Stomach smooth muscle (tissue), 2 donors: ENCODE measurements around the gene ARHGAP18.

ENCODE experiments used
- H3K27ac ChIP-seq: one replicate; pipeline ENCODE4 v1.7.0; 2013; ENCODE audit warnings: mild to moderate bottlenecking, low read length, inconsistent platforms
- H3K27me3 ChIP-seq, 2 donors: one replicate each; pipeline ENCODE4 v1.7.0; 2013; ENCODE audit warnings: low read length in 2 of 2; ENCODE audit not compliant: insufficient read depth in 2 of 2, control insufficient read depth in 1 of 2
- H3K36me3 ChIP-seq, 2 donors: one replicate each; pipeline ENCODE4 v1.7.0; 2013; ENCODE audit warnings: low read length in 2 of 2; ENCODE audit not compliant: control insufficient read depth in 2 of 2, insufficient read depth in 2 of 2
- H3K4me1 ChIP-seq: one replicate; pipeline ENCODE4 v1.7.0; 2013; ENCODE audit warnings: low read length; ENCODE audit not compliant: control insufficient read depth, insufficient read depth
- H3K4me3 ChIP-seq, 2 donors: one replicate each; pipeline ENCODE4 v1.7.0; 2013; ENCODE audit warnings: low read length in 2 of 2
- H3K9ac ChIP-seq, 2 donors: one replicate each; pipeline ENCODE4 v1.7.0; 2013; ENCODE audit warnings: low read length in 2 of 2, mild to moderate bottlenecking in 1 of 2
- H3K9me3 ChIP-seq, 2 donors: one replicate each; pipeline ENCODE4 v1.7.0; 2013; ENCODE audit warnings: low read length in 2 of 2; ENCODE audit not compliant: control insufficient read depth in 2 of 2
- donor health status: healthy.
- donor health status: Pancreatic carcinoma.

Gene ARHGAP18

GRCh38 chr6:129679275-129679674 is 30.7 kb downstream of the ARHGAP18 start:
- Histone ChIP-seq H3K9ac (no peak overlapping the region), H3K4me3 (no peak overlapping the region), H3K27me3 (no peaks in the 10 kb centered on the region), H3K4me1 (no peaks in the 10 kb centered on the region), H3K27ac (no peak overlapping the region), H3K9me3 (no peaks in the 10 kb centered on the region), H3K36me3 (no peaks in the 10 kb centered on the region)

GRCh38 chr6:129678463-129678862 is 31.5 kb downstream of the ARHGAP18 start:
- Histone ChIP-seq H3K27me3 (no peaks in the 10 kb centered on the region), H3K4me1 (no peaks in the 10 kb centered on the region), H3K4me3 (no peak overlapping the region), H3K9ac (no peak overlapping the region), H3K27ac (no peak overlapping the region), H3K36me3 (no peaks in the 10 kb centered on the region), H3K9me3 (no peaks in the 10 kb centered on the region)

GRCh38 chr6:129677620-129678325 is 32.2 kb downstream of the ARHGAP18 start:
- H3K27me3 ChIP-seq, result no peaks in the 10 kb centered on the region
- H3K4me1 ChIP-seq, result no peaks in the 10 kb centered on the region
- no peak overlapping the region for H3K27ac ChIP-seq
- no peak overlapping the region for H3K9ac ChIP-seq
- H3K4me3 ChIP-seq, result no peak overlapping the region
- H3K36me3 ChIP-seq, result no peaks in the 10 kb centered on the region
- no peaks in the 10 kb centered on the region for H3K9me3 ChIP-seq

GRCh38 chr6:129675669-129676472 is 34.1 kb downstream of the ARHGAP18 start:
- Histone ChIP-seq H3K36me3 (no peaks in the 10 kb centered on the region), H3K4me1 (no peaks in the 10 kb centered on the region), H3K4me3 (no peak overlapping the region), H3K9me3 (no peaks in the 10 kb centered on the region), H3K27me3 (no peaks in the 10 kb centered on the region), H3K27ac (no peak overlapping the region), H3K9ac (no peak overlapping the region)

GRCh38 chr6:129673748-129674147 is 36.2 kb downstream of the ARHGAP18 start:
- no peaks in the 10 kb centered on the region for H3K36me3 ChIP-seq
- no peak overlapping the region for H3K27ac ChIP-seq
- no peak overlapping the region for H3K9ac ChIP-seq
- no peaks in the 10 kb centered on the region for H3K4me1 ChIP-seq
- H3K4me3 ChIP-seq, result no peak overlapping the region
- H3K9me3 ChIP-seq, result no peaks in the 10 kb centered on the region
- no peaks in the 10 kb centered on the region for H3K27me3 ChIP-seq

- no peak overlapping the region for H3K27ac ChIP-seq
- H3K9me3 ChIP-seq, result no peaks in the 10 kb centered on the region
- H3K36me3 ChIP-seq, result no peaks in the 10 kb centered on the region
- no peaks in the 10 kb centered on the region for H3K27me3 ChIP-seq
- H3K9ac ChIP-seq, result no peak overlapping the region
- no peak overlapping the region for H3K4me3 ChIP-seq
- H3K4me1 ChIP-seq, result no peaks in the 10 kb centered on the region
Observed at GRCh38 chr6:129672881-129673631, 36.9 kb downstream of the ARHGAP18 start.

- Histone ChIP-seq H3K4me3 (no peak overlapping the region), H3K4me1 (no peaks in the 10 kb centered on the region), H3K9ac (no peak overlapping the region), H3K36me3 (no peaks in the 10 kb centered on the region), H3K9me3 (no peaks in the 10 kb centered on the region), H3K27ac (no peak overlapping the region), H3K27me3 (no peaks in the 10 kb centered on the region)
Observed at GRCh38 chr6:129672341-129672682, 37.7 kb downstream of the ARHGAP18 start.

GRCh38 chr6:129671442-129672340 is 38.3 kb downstream of the ARHGAP18 start:
- Histone ChIP-seq H3K4me3 (no peak overlapping the region), H3K36me3 (no peaks in the 10 kb centered on the region), H3K27me3 (no peaks in the 10 kb centered on the region), H3K4me1 (no peaks in the 10 kb centered on the region), H3K9ac (no peak overlapping the region), H3K9me3 (no peaks in the 10 kb centered on the region), H3K27ac (no peak overlapping the region)

GRCh38 chr6:129670634-129671033 is 39.3 kb downstream of the ARHGAP18 start:
- no peak overlapping the region for H3K4me3 ChIP-seq
- no peak overlapping the region for H3K27ac ChIP-seq
- H3K4me1 ChIP-seq, result no peaks in the 10 kb centered on the region
- no peaks in the 10 kb centered on the region for H3K9me3 ChIP-seq
- no peak overlapping the region for H3K9ac ChIP-seq
- H3K36me3 ChIP-seq, result no peaks in the 10 kb centered on the region
- H3K27me3 ChIP-seq, result no peaks in the 10 kb centered on the region

- Histone ChIP-seq H3K4me1 (no peaks in the 10 kb centered on the region), H3K27ac (no peak overlapping the region), H3K4me3 (no peak overlapping the region), H3K27me3 (no peaks in the 10 kb centered on the region), H3K36me3 (no peaks in the 10 kb centered on the region), H3K9ac (no peak overlapping the region), H3K9me3 (no peaks in the 10 kb centered on the region)
Observed at GRCh38 chr6:129667621-129668020, 42.4 kb downstream of the ARHGAP18 start.
